Breast epithelium (tissue), 4 donors: ENCODE measurements around the gene MATN3. TPM values are rescaled to one million over a fixed set of nuclear protein-coding genes. Genes with fewer than 3 reads are reported as not detected.
A peak's percentile ranks its signal among the peaks of the same experiment; 100 is the strongest.

Experiments used
- DNase-seq, 2 donors: peaks; one replicate each; pipeline ENCODE4 v3.0.0-alpha.2; 2019; ENCODE audit warnings: low spot score in 2 of 2
- H3K27ac ChIP-seq, 2 donors: fragments of 200-600 bp; sonication (generic) in 1 of 2; one replicate each; pipeline ENCODE4 v1.5.1; 2016 to 2019; ENCODE audit warnings: mild to moderate bottlenecking in 1 of 2
- H3K27me3 ChIP-seq, 2 donors: fragments of 200-600 bp; sonication (generic) in 1 of 2; one replicate each; pipeline versions ENCODE4 v1.5.1 to v1.6.0; 2017 to 2019; ENCODE audit warnings: control low read depth in 1 of 2, mild to moderate bottlenecking in 1 of 2
- H3K36me3 ChIP-seq: fragments of 200-600 bp; one replicate; pipeline ENCODE4 v1.5.1; 2019
- H3K4me1 ChIP-seq, 2 donors: fragments of 200-600 bp; sonication (generic); one replicate each; pipeline ENCODE4 v1.5.1; 2016 to 2019; ENCODE audit warnings: control low read depth in 1 of 2
- H3K4me3 ChIP-seq, 3 donors: fragments of 200-600 bp; sonication (generic); 1 replicate in 2 of 3; 2 replicates in 1 of 3; pipeline ENCODE4 v1.5.1; 2016 to 2019; ENCODE audit warnings: mild to moderate bottlenecking in 3 of 3, moderate library complexity in 2 of 3
- H3K9me3 ChIP-seq, 2 donors: fragments of 200-600 bp; sonication (generic) in 1 of 2; one replicate each; pipeline ENCODE4 v1.5.1; 2016 to 2019; ENCODE audit warnings: control low read depth in 1 of 2
- POLR2A ChIP-seq: fragments of 450-650 bp; IDR thresholded peaks from one replicate; pipeline ENCODE4 v1.6.1; 2016; ENCODE audit warnings: antibody characterized with exemption, mild to moderate bottlenecking, moderate library complexity
- POLR2AphosphoS5 ChIP-seq, 3 donors: sonication (generic); formaldehyde crosslinking; IDR thresholded peaks; one replicate each; pipeline ENCODE4 v1.6.1; 2017; ENCODE audit warnings: antibody characterized with exemption in 3 of 3
- intact Hi-C: fragments of 100-400 bp; cut with DNase I; formaldehyde crosslinking; loops from one replicate; pipeline ENCODE4 v1.15.1; 2023; ENCODE audit warnings: low total_unique reads
- total RNA-seq, 3 donors: library from RNA; depleted of rRNA; stranded (reverse); fragments of >200 nt; gene quantifications; one replicate each; pipeline ENCODE4 v1.1.0, GENCODE V29; 2016
- TF ChIP-seq, protein P1 (sequence below), 3 donors: fragments of 450-650 bp; IDR thresholded peaks; one replicate each; pipeline ENCODE4 v1.5.1; 2016 to 2017; ENCODE audit warnings: antibody characterized with exemption in 3 of 3, mild to moderate bottlenecking in 3 of 3, moderate library complexity in 3 of 3

Gene MATN3, protein sequence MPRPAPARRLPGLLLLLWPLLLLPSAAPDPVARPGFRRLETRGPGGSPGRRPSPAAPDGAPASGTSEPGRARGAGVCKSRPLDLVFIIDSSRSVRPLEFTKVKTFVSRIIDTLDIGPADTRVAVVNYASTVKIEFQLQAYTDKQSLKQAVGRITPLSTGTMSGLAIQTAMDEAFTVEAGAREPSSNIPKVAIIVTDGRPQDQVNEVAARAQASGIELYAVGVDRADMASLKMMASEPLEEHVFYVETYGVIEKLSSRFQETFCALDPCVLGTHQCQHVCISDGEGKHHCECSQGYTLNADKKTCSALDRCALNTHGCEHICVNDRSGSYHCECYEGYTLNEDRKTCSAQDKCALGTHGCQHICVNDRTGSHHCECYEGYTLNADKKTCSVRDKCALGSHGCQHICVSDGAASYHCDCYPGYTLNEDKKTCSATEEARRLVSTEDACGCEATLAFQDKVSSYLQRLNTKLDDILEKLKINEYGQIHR
- total RNA-seq = 1 to 10 TPM; 1.3 to 2.9 (median 2.6) TPM

GRCh38 chr2:20012282-20013125 lies at the start of gene MATN3:
MATN3 (minus strand) TSS chr2:20012668; CDS start chr2:20012631, 37 bp downstream.
- Histone ChIP-seq H3K9me3 (no peaks in the 10 kb centered on the region), H3K27me3 (no peaks in the 10 kb centered on the region), H3K27ac (peak within 1 kb of the TSS; percentile 52 to 70), H3K4me3 (peak within 1 kb of the TSS; percentile 47 to 79 (median 61)), H3K4me1 (peaks cover 0 to 5% of the 10 kb centered on the region in 2 donors), H3K36me3 (no peaks in the 10 kb centered on the region)
- intact Hi-C loops = loop anchor here (10.0 kb wide), 1 partner anchor 82 kb away; no protein-coding TSS in a partner anchor
- TF ChIP-seq POLR2A (no peak), POLR2AphosphoS5 (IDR thresholded peaks at IDR 0.05) (no peak)
- TF ChIP-seq, protein P1, sequence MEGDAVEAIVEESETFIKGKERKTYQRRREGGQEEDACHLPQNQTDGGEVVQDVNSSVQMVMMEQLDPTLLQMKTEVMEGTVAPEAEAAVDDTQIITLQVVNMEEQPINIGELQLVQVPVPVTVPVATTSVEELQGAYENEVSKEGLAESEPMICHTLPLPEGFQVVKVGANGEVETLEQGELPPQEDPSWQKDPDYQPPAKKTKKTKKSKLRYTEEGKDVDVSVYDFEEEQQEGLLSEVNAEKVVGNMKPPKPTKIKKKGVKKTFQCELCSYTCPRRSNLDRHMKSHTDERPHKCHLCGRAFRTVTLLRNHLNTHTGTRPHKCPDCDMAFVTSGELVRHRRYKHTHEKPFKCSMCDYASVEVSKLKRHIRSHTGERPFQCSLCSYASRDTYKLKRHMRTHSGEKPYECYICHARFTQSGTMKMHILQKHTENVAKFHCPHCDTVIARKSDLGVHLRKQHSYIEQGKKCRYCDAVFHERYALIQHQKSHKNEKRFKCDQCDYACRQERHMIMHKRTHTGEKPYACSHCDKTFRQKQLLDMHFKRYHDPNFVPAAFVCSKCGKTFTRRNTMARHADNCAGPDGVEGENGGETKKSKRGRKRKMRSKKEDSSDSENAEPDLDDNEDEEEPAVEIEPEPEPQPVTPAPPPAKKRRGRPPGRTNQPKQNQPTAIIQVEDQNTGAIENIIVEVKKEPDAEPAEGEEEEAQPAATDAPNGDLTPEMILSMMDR (IDR thresholded peaks at IDR 0.05) = no peak
- DNase-seq = peak in 1 of 2 donors; percentile 52

GRCh38 chr2:20061940-20062339 lies 49.5 kb upstream of the MATN3 start:
- no peak for DNase-seq
- intact Hi-C loops = no loop called here
- Histone ChIP-seq H3K27ac (peak overlapping the region; percentile 45 to 71), H3K36me3 (no peaks in the 10 kb centered on the region), H3K27me3 (no peaks in the 10 kb centered on the region), H3K4me3 (no peak overlapping the region), H3K4me1 (no peaks in the 10 kb centered on the region), H3K9me3 (no peaks in the 10 kb centered on the region)
- TF ChIP-seq POLR2AphosphoS5 (IDR thresholded peaks at IDR 0.05) (no peak), POLR2A (no peak)
- TF ChIP-seq, protein P1 (IDR thresholded peaks at IDR 0.05) = no peak

DNA sequence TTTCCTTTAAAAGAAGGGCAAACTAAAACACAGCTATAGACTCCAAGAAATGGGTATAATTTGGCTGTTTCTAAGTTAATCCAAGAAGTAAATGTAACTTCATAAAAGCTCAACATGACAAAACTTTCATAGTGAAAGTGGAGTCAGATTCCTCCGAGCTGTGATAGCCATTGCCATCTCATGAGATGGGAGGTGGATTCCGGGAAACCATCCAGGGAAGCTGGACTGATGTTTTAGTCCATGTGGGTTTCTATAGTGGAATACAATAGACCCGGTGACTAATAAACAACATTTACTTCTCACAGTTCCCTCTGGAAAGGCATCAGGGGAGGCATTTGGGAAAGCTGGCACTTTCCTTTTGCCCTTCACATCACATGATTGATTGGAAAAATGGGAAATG lies 49.0 kb upstream of the MATN3 start:
- Histone ChIP-seq H3K36me3 (no peaks in the 10 kb centered on the region), H3K27me3 (no peaks in the 10 kb centered on the region), H3K27ac (peak overlapping the region; percentile 45 to 71), H3K4me3 (no peak overlapping the region), H3K4me1 (no peaks in the 10 kb centered on the region), H3K9me3 (no peaks in the 10 kb centered on the region)
- TF ChIP-seq POLR2AphosphoS5 (IDR thresholded peaks at IDR 0.05) (no peak), POLR2A (no peak)
- TF ChIP-seq, protein P1 (IDR thresholded peaks at IDR 0.05) = no peak
- DNase-seq = no peak
- intact Hi-C loops = no loop called here

GRCh38 chr2:20060106-20060505 lies 47.6 kb upstream of the MATN3 start:
- intact Hi-C loops = no loop called here
- H3K27ac ChIP-seq = no peak overlapping the region

More at GRCh38 chr2:20060106-20060505, 47.6 kb upstream of the MATN3 start:
- no peaks in the 10 kb centered on the region for H3K4me1 ChIP-seq
- DNase-seq = no peak
- no peaks in the 10 kb centered on the region for H3K27me3 ChIP-seq
- no peaks in the 10 kb centered on the region for H3K9me3 ChIP-seq
- TF ChIP-seq, protein P1 (IDR thresholded peaks at IDR 0.05) = no peak
- no peak for TF ChIP-seq POLR2AphosphoS5 (IDR thresholded peaks at IDR 0.05)
- no peak for TF ChIP-seq POLR2A
- H3K36me3 ChIP-seq = no peaks in the 10 kb centered on the region
- no peak overlapping the region for H3K4me3 ChIP-seq
